ENCODE measurements around the gene TMEM259. TPM values are rescaled to one million over a fixed set of nuclear protein-coding genes. Genes with fewer than 3 reads are reported as not detected.

The TMEM259 gene
- total RNA-seq, 4 donors from 2014 or later: 226 to 676 (median 303) TPM

- no peak for TF ChIP-seq CTCF (IDR thresholded peaks at IDR 0.05)
- no peak for TF ChIP-seq POLR2AphosphoS5 (IDR thresholded peaks at IDR 0.05)
- TF ChIP-seq EP300 (IDR thresholded peaks at IDR 0.05; ENCODE audit: low read depth): no peak
- no peak for TF ChIP-seq POLR2A (IDR thresholded peaks at IDR 0.05)
- Histone ChIP-seq H3K27me3 (no peaks in the 10 kb centered on the region), H3K27ac (peak overlapping the region in 1 of 4 donors; percentile 14), H3K4me3 (no peak overlapping the region), H3K9me3 (no peaks in the 10 kb centered on the region), H3K4me1 (peaks cover 0 to 9% (median 4%) of the 10 kb centered on the region in 4 donors), H3K36me3 (peaks cover 0 to 8% (median 3%) of the 10 kb centered on the region in 4 donors)
- in situ Hi-C loops (cut with MboI; ENCODE audit: low pct_ligation_motif_present in 1 of 4, low pct_unique_long_range_greater_than_20kb in 1 of 4, low sequenced_read_pairs in 3 of 4) (no loop called here), intact Hi-C loops (cut with DNase I; ENCODE audit: low total_unique reads) (no loop called here)
- WGBS, 2 donors (ENCODE audit: low coverage in 1 of 2): 10 to 50% methylated on average over 2 to 14 of the region's 14 CpGs
- DNase-seq: peak; percentile 69
These were observed 58.9 kb downstream of the TMEM259 start for GRCh38 chr19:961866-962620.

- H3K27ac ChIP-seq: no peak overlapping the region
- DNase-seq: no peak
- H3K9me3 ChIP-seq: no peaks in the 10 kb centered on the region
- no peak overlapping the region for H3K4me3 ChIP-seq
- peaks cover 4 to 22% (median 15%) of the 10 kb centered on the region in 4 donors for H3K4me1 ChIP-seq
- TF ChIP-seq CTCF (IDR thresholded peaks at IDR 0.05): no peak
- TF ChIP-seq EP300 (IDR thresholded peaks at IDR 0.05; ENCODE audit: low read depth): no peak
- TF ChIP-seq POLR2A (IDR thresholded peaks at IDR 0.05): no peak
- no peak for TF ChIP-seq POLR2AphosphoS5 (IDR thresholded peaks at IDR 0.05)
- no peaks in the 10 kb centered on the region for H3K36me3 ChIP-seq
- peaks cover 2% of the 10 kb centered on the region for H3K27me3 ChIP-seq
- in situ Hi-C loops (cut with MboI; ENCODE audit: low pct_ligation_motif_present in 1 of 4, low pct_unique_long_range_greater_than_20kb in 1 of 4, low sequenced_read_pairs in 3 of 4): no loop called here
- intact Hi-C loops (cut with DNase I; ENCODE audit: low total_unique reads): no loop called here
- WGBS, 2 donors (ENCODE audit: low coverage in 1 of 2): 81% methylated on average over 8 of the region's 8 CpGs; no CpG with 5 or more reads in 1 of the 2 donors
These were observed 60.4 kb downstream of the TMEM259 start for GRCh38 chr19:960601-960938.

- H3K36me3 ChIP-seq: no peaks in the 10 kb centered on the region
- peaks cover 4 to 24% (median 15%) of the 10 kb centered on the region in 4 donors for H3K4me1 ChIP-seq
- in situ Hi-C loops (cut with MboI; ENCODE audit: low pct_ligation_motif_present in 1 of 4, low pct_unique_long_range_greater_than_20kb in 1 of 4, low sequenced_read_pairs in 3 of 4): no loop called here
- H3K9me3 ChIP-seq: no peaks in the 10 kb centered on the region
- no peak overlapping the region for H3K4me3 ChIP-seq
- DNase-seq: no peak
- no peak overlapping the region for H3K27ac ChIP-seq
- WGBS, 2 donors (ENCODE audit: low coverage in 1 of 2): 76% methylated on average over 11 of the region's 12 CpGs; no CpG with 5 or more reads in 1 of the 2 donors
- TF ChIP-seq CTCF (IDR thresholded peaks at IDR 0.05): no peak
- no peak for TF ChIP-seq POLR2A (IDR thresholded peaks at IDR 0.05)
- no peak for TF ChIP-seq EP300 (IDR thresholded peaks at IDR 0.05; ENCODE audit: low read depth)
- intact Hi-C loops (cut with DNase I; ENCODE audit: low total_unique reads): no loop called here
- peaks cover 4% of the 10 kb centered on the region for H3K27me3 ChIP-seq
These were observed 60.9 kb downstream of the TMEM259 start for GRCh38 chr19:960020-960419.

Small RNA genes within 50 kb of the gene (small RNA-seq; reads per million reads assigned to genes)
- gene RNU6-2: 0 reads per million in 4 donors

Other genes starting within 250 kb of the TMEM259 start
- gene PTBP1, start 223.7 kb downstream of the TMEM259 start, total RNA-seq: 100 to 1,000 TPM; 145 to 258 (median 194) TPM
- not detected for gene PLPPR3, start 199.2 kb downstream of the TMEM259 start, total RNA-seq
- gene AZU1, start 193.3 kb downstream of the TMEM259 start, total RNA-seq: not detected
- not detected for gene PRTN3, start 180.1 kb downstream of the TMEM259 start, total RNA-seq
- gene ELANE, start 168.8 kb downstream of the TMEM259 start, total RNA-seq: 1 to 10 TPM in 1 of 4 donors, under 1 TPM in 1, not detected in 2; 0.79 to 2.2 TPM
- gene CFD, start 161.5 kb downstream of the TMEM259 start, total RNA-seq: 100 to 1,000 TPM; 147 to 368 (median 208) TPM
- 100 to 1,000 TPM in 1 of 4 donors, 10 to 100 TPM in 3; 58.1 to 158 (median 78.4) TPM for gene MED16, start 127.9 kb downstream of the TMEM259 start, total RNA-seq
- gene RNU6-9, start 127.6 kb downstream of the TMEM259 start, total RNA-seq: not detected
- gene R3HDM4, start 107.9 kb downstream of the TMEM259 start, total RNA-seq: 10 to 100 TPM; 43.8 to 49.4 (median 46.7) TPM
- not detected for gene KISS1R, start 103.8 kb downstream of the TMEM259 start, total RNA-seq
- gene ARID3A, start 95.1 kb downstream of the TMEM259 start, total RNA-seq: 1 to 10 TPM; 2.2 to 8.7 (median 4.3) TPM
- 10 to 100 TPM; 23.1 to 47.4 (median 39.0) TPM for gene WDR18, start 36.8 kb downstream of the TMEM259 start, total RNA-seq
- 1 to 10 TPM in 1 of 4 donors, not detected in 3; 1.6 TPM for gene GRIN3B, start 20.7 kb downstream of the TMEM259 start, total RNA-seq
- gene RNU6-2, start 399 bp upstream of the TMEM259 start, total RNA-seq: not detected
- 10 to 100 TPM; 39.2 to 57.6 (median 48.2) TPM for gene CNN2, start 5.5 kb upstream of the TMEM259 start, total RNA-seq
- 100 to 1,000 TPM in 1 of 4 donors, 10 to 100 TPM in 3; 47.1 to 128 (median 82.0) TPM for gene ABCA7, start 19.0 kb upstream of the TMEM259 start, total RNA-seq
- 100 to 1,000 TPM in 1 of 4 donors, 10 to 100 TPM in 2, 1 to 10 TPM in 1; 10.0 to 174 (median 76.9) TPM for gene ARHGAP45, start 46.0 kb upstream of the TMEM259 start, total RNA-seq
- gene POLR2E, start 74.3 kb upstream of the TMEM259 start, total RNA-seq: 100 to 1,000 TPM in 2 of 4 donors, 10 to 100 TPM in 2; 74.8 to 167 (median 103) TPM
- gene GPX4, start 82.9 kb upstream of the TMEM259 start, total RNA-seq: 100 to 1,000 TPM; 115 to 426 (median 261) TPM
- 100 to 1,000 TPM in 1 of 4 donors, 10 to 100 TPM in 3; 34.5 to 142 (median 48.3) TPM for gene SBNO2, start 153.1 kb upstream of the TMEM259 start, total RNA-seq
- gene STK11, start 184.7 kb upstream of the TMEM259 start, total RNA-seq: 100 to 1,000 TPM in 3 of 4 donors, 10 to 100 TPM in 1; 93.7 to 152 (median 103) TPM
- 1 to 10 TPM in 1 of 4 donors, under 1 TPM in 2, not detected in 1; 0.32 to 5.2 (median 0.68) TPM for gene CBARP, start 216.9 kb upstream of the TMEM259 start, total RNA-seq
- gene ATP5F1D, start 220.6 kb upstream of the TMEM259 start, total RNA-seq: 100 to 1,000 TPM; 157 to 650 (median 240) TPM
- gene MIDN, start 227.5 kb upstream of the TMEM259 start, total RNA-seq: 100 to 1,000 TPM in 3 of 4 donors, 10 to 100 TPM in 1; 89.4 to 379 (median 116) TPM
- 100 to 1,000 TPM; 431 to 488 (median 460) TPM for gene CIRBP, start 248.2 kb upstream of the TMEM259 start, total RNA-seq